ENCODE results near the gene ST8SIA4. TPM values are rescaled to one million over a fixed set of nuclear protein-coding genes. Genes with fewer than 3 reads are reported as not detected.
A peak's percentile ranks its signal among the peaks of the same experiment; 100 is the strongest.

Gene ST8SIA4
- total and polyA plus RNA-seq, 4 donors: 0.35 to 4.1 (median 1.6) TPM

GRCh38 chr5:100852988-100853449, 50.1 kb downstream of the ST8SIA4 start:
- Histone ChIP-seq H3K9ac (ENCODE audit: low read depth in 1 of 2, low read length in 2 of 2) (no peak overlapping the region), H3K9me3 (ENCODE audit: control insufficient read depth in 4 of 4, low read length in 3 of 4) (no peaks in the 10 kb centered on the region), H3K27me3 (ENCODE audit: control insufficient read depth in 4 of 4, insufficient read depth in 4 of 4, low read length in 3 of 4) (no peaks in the 10 kb centered on the region), H3K27ac (ENCODE audit: low read depth in 1 of 2, low read length in 2 of 2) (no peak overlapping the region), H3K36me3 (ENCODE audit: control insufficient read depth in 4 of 4, insufficient read depth in 3 of 4, low read depth in 1 of 4, low read length in 3 of 4) (no peaks in the 10 kb centered on the region), H3K4me1 (ENCODE audit: control insufficient read depth in 4 of 4, insufficient read depth in 4 of 4, low read length in 3 of 4) (no peaks in the 10 kb centered on the region), H3K4me3 (ENCODE audit: low read depth in 1 of 3, low read length in 3 of 3) (no peak overlapping the region)
- 63% methylated on average over 3 of the region's 3 CpGs for WGBS
- TF ChIP-seq ZBTB33 (IDR thresholded peaks at IDR 0.05) (no peak), TAF1 (conservative IDR thresholded peaks at IDR 0.05) (no peak), HNF4A (conservative IDR thresholded peaks at IDR 0.05) (no peak), RXRA (IDR thresholded peaks at IDR 0.05) (peak in 1 of 2 donors; percentile 10)
- DNase-seq (ENCODE audit: low spot score): no peak

GRCh38 chr5:100852051-100852450, 51.0 kb downstream of the ST8SIA4 start:
- Histone ChIP-seq H3K27ac (ENCODE audit: low read depth in 1 of 2, low read length in 2 of 2) (no peak overlapping the region), H3K9ac (ENCODE audit: low read depth in 1 of 2, low read length in 2 of 2) (no peak overlapping the region), H3K4me1 (ENCODE audit: control insufficient read depth in 4 of 4, insufficient read depth in 4 of 4, low read length in 3 of 4) (no peaks in the 10 kb centered on the region), H3K4me3 (ENCODE audit: low read depth in 1 of 3, low read length in 3 of 3) (no peak overlapping the region), H3K36me3 (ENCODE audit: control insufficient read depth in 4 of 4, insufficient read depth in 3 of 4, low read depth in 1 of 4, low read length in 3 of 4) (no peaks in the 10 kb centered on the region), H3K27me3 (ENCODE audit: control insufficient read depth in 4 of 4, insufficient read depth in 4 of 4, low read length in 3 of 4) (no peaks in the 10 kb centered on the region), H3K9me3 (ENCODE audit: control insufficient read depth in 4 of 4, low read length in 3 of 4) (no peaks in the 10 kb centered on the region)
- WGBS: 90% methylated on average over 8 of the region's 8 CpGs
- DNase-seq (ENCODE audit: low spot score): no peak
- TF ChIP-seq ATF3 (IDR thresholded peaks at IDR 0.05) (no peak), FOXA2 (IDR thresholded peaks at IDR 0.05) (no peak), EGR1 (IDR thresholded peaks at IDR 0.05; ENCODE audit: low read depth in 2 of 2) (no peak), GABPA (IDR thresholded peaks at IDR 0.05 in 1 of 2, conservative IDR thresholded peaks at IDR 0.05 in 1 of 2) (no peak), HNF4A (conservative IDR thresholded peaks at IDR 0.05) (no peak), NR2F2 (IDR thresholded peaks at IDR 0.05) (no peak), RXRA (IDR thresholded peaks at IDR 0.05) (no peak), MAX (IDR thresholded peaks at IDR 0.05) (no peak), TAF1 (conservative IDR thresholded peaks at IDR 0.05) (no peak), CTCF (IDR thresholded peaks at IDR 0.05; ENCODE audit: low read depth, low read length, missing input control) (no peak), ZBTB33 (IDR thresholded peaks at IDR 0.05) (no peak), SP1 (IDR thresholded peaks at IDR 0.05) (no peak), REST (IDR thresholded peaks at IDR 0.05) (no peak), FOXA1 (IDR thresholded peaks at IDR 0.05) (no peak), RAD21 (IDR thresholded peaks at IDR 0.05) (no peak)

All from liver (tissue), 9 donors.